ENCODE measurements around the gene EHD3. TPM values are rescaled to one million over a fixed set of nuclear protein-coding genes. Genes with fewer than 3 reads are reported as not detected.
A peak's percentile ranks its signal among the peaks of the same experiment; 100 is the strongest.

EHD3 gene
- total RNA-seq, result 29.7 TPM
- long read RNA-seq, full-length matches to known transcripts, result 142 of 177 reads
- long read RNA-seq, partial matches to known transcripts, result 31 of 177 reads
- long read RNA-seq, other reads (novel, unspliced or antisense), result 4 of 177 reads

DNA sequence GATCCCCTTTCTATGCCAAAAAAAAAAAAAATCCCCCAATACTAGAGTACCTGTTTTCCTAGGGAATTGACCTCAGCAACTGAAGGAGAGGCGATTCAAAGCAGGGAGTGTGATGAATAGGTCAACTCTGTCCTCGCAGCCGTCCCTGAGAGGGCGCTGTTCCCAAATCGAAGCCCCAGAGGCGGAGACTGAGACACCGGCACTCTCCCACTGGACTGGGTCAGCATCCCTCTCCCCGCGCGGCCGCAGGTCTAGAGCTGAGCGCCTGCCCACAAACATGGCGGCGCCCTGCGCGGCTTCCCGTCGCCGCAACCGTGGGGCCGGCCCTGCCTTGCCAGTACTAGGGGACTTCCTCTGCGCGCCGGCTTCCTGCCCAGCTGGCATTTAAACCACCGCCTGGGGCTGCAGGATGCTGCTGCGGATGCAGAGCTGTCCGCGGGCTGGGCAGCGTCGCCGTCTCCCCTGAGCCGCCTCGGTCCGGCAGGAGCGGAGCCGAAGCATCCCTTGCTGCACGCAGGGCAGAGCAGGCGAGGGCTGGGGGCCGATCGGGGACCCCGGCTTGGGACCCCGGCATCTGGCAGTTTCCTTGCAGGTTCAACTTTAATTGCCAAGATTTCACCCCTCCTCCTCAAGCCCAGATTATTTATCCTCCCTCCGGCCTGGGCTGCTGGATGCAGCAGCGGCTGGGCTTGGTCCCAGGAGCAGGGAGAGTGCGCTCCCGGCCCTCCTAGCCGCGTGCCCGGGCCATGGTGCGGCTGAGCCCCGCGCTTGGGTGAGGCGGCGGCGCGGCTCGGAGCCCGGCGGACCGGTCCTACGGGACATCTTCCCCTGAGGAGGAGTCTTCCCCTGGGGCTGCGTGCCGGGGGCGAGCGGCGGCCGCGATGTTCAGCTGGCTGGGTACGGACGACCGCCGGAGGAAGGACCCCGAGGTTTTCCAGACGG lies at the start of gene EHD3:
Gene EHD3, plus strand, starts transcription at position 412 of the 942 bp plus-strand sequence. Its CDS starts 470 bp downstream, at position 882.
- peak within 1 kb of the TSS; percentile 91 for H3K27ac ChIP-seq (replicated peaks)
- TF ChIP-seq, protein P1, sequence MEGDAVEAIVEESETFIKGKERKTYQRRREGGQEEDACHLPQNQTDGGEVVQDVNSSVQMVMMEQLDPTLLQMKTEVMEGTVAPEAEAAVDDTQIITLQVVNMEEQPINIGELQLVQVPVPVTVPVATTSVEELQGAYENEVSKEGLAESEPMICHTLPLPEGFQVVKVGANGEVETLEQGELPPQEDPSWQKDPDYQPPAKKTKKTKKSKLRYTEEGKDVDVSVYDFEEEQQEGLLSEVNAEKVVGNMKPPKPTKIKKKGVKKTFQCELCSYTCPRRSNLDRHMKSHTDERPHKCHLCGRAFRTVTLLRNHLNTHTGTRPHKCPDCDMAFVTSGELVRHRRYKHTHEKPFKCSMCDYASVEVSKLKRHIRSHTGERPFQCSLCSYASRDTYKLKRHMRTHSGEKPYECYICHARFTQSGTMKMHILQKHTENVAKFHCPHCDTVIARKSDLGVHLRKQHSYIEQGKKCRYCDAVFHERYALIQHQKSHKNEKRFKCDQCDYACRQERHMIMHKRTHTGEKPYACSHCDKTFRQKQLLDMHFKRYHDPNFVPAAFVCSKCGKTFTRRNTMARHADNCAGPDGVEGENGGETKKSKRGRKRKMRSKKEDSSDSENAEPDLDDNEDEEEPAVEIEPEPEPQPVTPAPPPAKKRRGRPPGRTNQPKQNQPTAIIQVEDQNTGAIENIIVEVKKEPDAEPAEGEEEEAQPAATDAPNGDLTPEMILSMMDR (IDR thresholded peaks at IDR 0.05; ENCODE audit: borderline replicate concordance), result peak; percentile 77
- no peaks in the 10 kb centered on the region for H3K9me3 ChIP-seq (replicated peaks)
- DNase-seq, result peak; percentile 89
- peak within 1 kb of the TSS; percentile 81 for H3K4me3 ChIP-seq
- intact Hi-C loops (cut with micrococcal nuclease), result loop anchor here (10.0 kb wide), 1 partner anchor 91 kb away; no protein-coding TSS in a partner anchor
- H3K27me3 ChIP-seq (ENCODE audit: low read depth), result no peaks in the 10 kb centered on the region
- H3K4me1 ChIP-seq, result peaks cover 82% of the 10 kb centered on the region
- H3K36me3 ChIP-seq, result no peaks in the 10 kb centered on the region

DNA sequence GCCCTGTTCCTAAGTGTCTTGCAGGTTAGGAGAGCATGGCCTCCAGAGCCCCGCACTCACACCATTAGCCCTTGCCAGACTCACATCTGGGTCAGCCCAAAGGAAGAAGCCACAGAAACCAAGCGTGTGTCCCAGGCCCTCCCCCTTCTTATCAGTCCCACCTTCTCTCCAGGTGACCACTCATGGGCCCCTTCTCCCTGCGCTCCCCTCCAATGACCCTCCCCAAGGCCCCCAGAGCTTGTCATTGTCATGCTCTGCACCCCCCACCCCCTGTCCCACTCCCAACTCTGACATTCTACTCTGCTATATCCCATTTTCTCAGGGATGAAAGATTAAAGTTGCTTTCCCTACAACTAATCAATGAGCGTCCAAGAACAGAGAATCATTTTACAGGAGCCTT lies 46.8 kb upstream of the EHD3 start:
- Histone ChIP-seq H3K9me3 (replicated peaks) (no peaks in the 10 kb centered on the region), H3K4me1 (no peaks in the 10 kb centered on the region), H3K27me3 (ENCODE audit: low read depth) (no peaks in the 10 kb centered on the region), H3K27ac (replicated peaks) (no peak overlapping the region), H3K4me3 (no peak overlapping the region), H3K36me3 (no peaks in the 10 kb centered on the region)
- intact Hi-C loops (cut with micrococcal nuclease), result no loop called here
- TF ChIP-seq, protein P1 (IDR thresholded peaks at IDR 0.05; ENCODE audit: borderline replicate concordance), result no peak
- no peak for DNase-seq

- Histone ChIP-seq H3K27ac (replicated peaks) (no peak overlapping the region), H3K4me3 (no peak overlapping the region), H3K9me3 (replicated peaks) (no peaks in the 10 kb centered on the region), H3K36me3 (no peaks in the 10 kb centered on the region), H3K27me3 (ENCODE audit: low read depth) (no peaks in the 10 kb centered on the region), H3K4me1 (no peaks in the 10 kb centered on the region)
- no peak for DNase-seq
- intact Hi-C loops (cut with micrococcal nuclease), result no loop called here
- TF ChIP-seq, protein P1 (IDR thresholded peaks at IDR 0.05; ENCODE audit: borderline replicate concordance), result no peak
Observed at GRCh38 chr2:31188131-31188530, 45.8 kb upstream of the EHD3 start.

DNA sequence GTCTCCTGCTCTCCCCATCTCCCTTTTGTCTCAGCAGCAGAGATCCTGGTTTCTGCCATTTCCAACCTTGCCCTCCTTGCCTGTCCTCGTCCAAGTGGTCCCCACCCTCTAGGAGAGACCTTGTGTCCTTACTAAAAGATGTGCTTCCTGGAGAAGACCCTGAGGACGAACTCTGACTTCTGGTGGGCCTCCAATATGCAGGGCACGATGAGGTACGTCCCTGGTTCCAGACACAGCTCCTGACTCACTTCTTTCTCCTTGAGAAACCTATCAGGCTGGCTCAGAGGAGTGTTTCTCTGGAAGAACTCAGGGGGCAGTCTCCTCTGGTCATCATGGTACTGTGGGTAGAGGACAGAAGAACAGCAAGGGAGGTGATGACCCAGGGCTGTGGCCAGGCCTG lies 44.8 kb upstream of the EHD3 start:
- TF ChIP-seq, protein P1 (IDR thresholded peaks at IDR 0.05; ENCODE audit: borderline replicate concordance), result no peak
- H3K27me3 ChIP-seq (ENCODE audit: low read depth), result no peaks in the 10 kb centered on the region
- no peak overlapping the region for H3K27ac ChIP-seq (replicated peaks)
- H3K9me3 ChIP-seq (replicated peaks), result no peaks in the 10 kb centered on the region
- no peak overlapping the region for H3K4me3 ChIP-seq
- no peaks in the 10 kb centered on the region for H3K36me3 ChIP-seq
- DNase-seq, result no peak
- H3K4me1 ChIP-seq, result no peaks in the 10 kb centered on the region
- intact Hi-C loops (cut with micrococcal nuclease), result no loop called here

DNA sequence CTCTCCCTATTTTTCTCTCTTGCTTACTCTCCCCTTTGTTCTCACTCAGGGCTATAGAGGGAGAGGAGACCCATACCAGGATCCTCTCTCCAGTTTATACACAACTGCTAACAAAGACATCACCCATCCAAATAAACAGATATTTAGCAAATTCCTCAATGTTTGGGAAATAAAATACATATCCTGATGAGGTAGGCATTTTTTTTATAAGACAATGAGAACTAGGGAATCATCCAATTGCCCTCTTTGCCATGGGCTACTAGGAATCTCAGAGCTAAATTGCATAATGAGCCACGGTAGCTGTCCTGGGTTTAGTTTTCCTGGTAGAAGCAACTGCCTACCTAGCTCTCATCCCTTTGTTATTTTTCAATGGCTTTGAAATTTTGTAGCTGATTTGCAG lies 43.8 kb upstream of the EHD3 start:
- TF ChIP-seq, protein P1 (IDR thresholded peaks at IDR 0.05; ENCODE audit: borderline replicate concordance), result no peak
- Histone ChIP-seq H3K36me3 (no peaks in the 10 kb centered on the region), H3K4me3 (no peak overlapping the region), H3K9me3 (replicated peaks) (no peaks in the 10 kb centered on the region), H3K4me1 (no peaks in the 10 kb centered on the region), H3K27ac (replicated peaks) (no peak overlapping the region), H3K27me3 (ENCODE audit: low read depth) (no peaks in the 10 kb centered on the region)
- intact Hi-C loops (cut with micrococcal nuclease), result no loop called here
- DNase-seq, result no peak
